Lower leg skin (tissue), 3 donors: ENCODE measurements around the gene PEX5L.

ENCODE experiments used
- POLR2A ChIP-seq, 2 donors: fragments of 450-650 bp; IDR thresholded peaks; one replicate each; pipeline ENCODE4 v1.6.1; 2016 to 2017; ENCODE audit warnings: antibody characterized with exemption in 2 of 2, mild to moderate bottlenecking in 1 of 2, moderate library complexity in 1 of 2
- TF ChIP-seq, protein P1 (sequence below), 3 donors: fragments of 450-650 bp; IDR thresholded peaks; one replicate each; pipeline ENCODE4 v1.5.1; 2016; ENCODE audit warnings: antibody characterized with exemption in 3 of 3, mild to moderate bottlenecking in 3 of 3, moderate library complexity in 2 of 3

GRCh38 chr3:179933914-179934313 is 102.8 kb downstream of the PEX5L start:
- TF ChIP-seq, protein P1, sequence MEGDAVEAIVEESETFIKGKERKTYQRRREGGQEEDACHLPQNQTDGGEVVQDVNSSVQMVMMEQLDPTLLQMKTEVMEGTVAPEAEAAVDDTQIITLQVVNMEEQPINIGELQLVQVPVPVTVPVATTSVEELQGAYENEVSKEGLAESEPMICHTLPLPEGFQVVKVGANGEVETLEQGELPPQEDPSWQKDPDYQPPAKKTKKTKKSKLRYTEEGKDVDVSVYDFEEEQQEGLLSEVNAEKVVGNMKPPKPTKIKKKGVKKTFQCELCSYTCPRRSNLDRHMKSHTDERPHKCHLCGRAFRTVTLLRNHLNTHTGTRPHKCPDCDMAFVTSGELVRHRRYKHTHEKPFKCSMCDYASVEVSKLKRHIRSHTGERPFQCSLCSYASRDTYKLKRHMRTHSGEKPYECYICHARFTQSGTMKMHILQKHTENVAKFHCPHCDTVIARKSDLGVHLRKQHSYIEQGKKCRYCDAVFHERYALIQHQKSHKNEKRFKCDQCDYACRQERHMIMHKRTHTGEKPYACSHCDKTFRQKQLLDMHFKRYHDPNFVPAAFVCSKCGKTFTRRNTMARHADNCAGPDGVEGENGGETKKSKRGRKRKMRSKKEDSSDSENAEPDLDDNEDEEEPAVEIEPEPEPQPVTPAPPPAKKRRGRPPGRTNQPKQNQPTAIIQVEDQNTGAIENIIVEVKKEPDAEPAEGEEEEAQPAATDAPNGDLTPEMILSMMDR (IDR thresholded peaks at IDR 0.05): no peak
- TF ChIP-seq POLR2A (IDR thresholded peaks at IDR 0.05): no peak
